Measurements from ENCODE around the gene CD44.

The CD44 gene

GRCh38 chr11:35136311-35136710, 2.7 kb upstream of the CD44 start:
- no peak overlapping the region for H3K4me3 ChIP-seq (ENCODE audit: low read depth in 1 of 5, low read length in 5 of 5)
- no peak overlapping the region for H3K9ac ChIP-seq (ENCODE audit: low read length in 5 of 5)
- H3K9me3 ChIP-seq (ENCODE audit: control insufficient read depth in 5 of 5, low read length in 5 of 5) = no peaks in the 10 kb centered on the region
- H3K4me1 ChIP-seq (ENCODE audit: control insufficient read depth in 5 of 5, insufficient read depth in 5 of 5, low read length in 5 of 5) = peaks cover 6 to 27% (median 20%) of the 10 kb centered on the region in 5 donors
- no peaks in the 10 kb centered on the region for H3K36me3 ChIP-seq (ENCODE audit: control insufficient read depth in 5 of 5, insufficient read depth in 5 of 5, low read length in 5 of 5)
- H3K27ac ChIP-seq (ENCODE audit: low read depth, low read length) = no peak overlapping the region
- peaks cover 0 to 10% (median 0%) of the 10 kb centered on the region in 5 donors for H3K27me3 ChIP-seq (ENCODE audit: control insufficient read depth in 5 of 5, insufficient read depth in 4 of 5, low read length in 5 of 5)

GRCh38 chr11:35138058-35138457, 913 bp upstream of the CD44 start:
- peak overlapping the region; percentile 71 for H3K27ac ChIP-seq (ENCODE audit: low read depth, low read length)

GRCh38 chr11:35138606-35138942, 397 bp upstream of the CD44 start:
- H3K36me3 ChIP-seq (ENCODE audit: control insufficient read depth in 5 of 5, insufficient read depth in 5 of 5, low read length in 5 of 5) = peaks cover 0 to 3% (median 0%) of the 10 kb centered on the region in 5 donors
- H3K27me3 ChIP-seq (ENCODE audit: control insufficient read depth in 5 of 5, insufficient read depth in 4 of 5, low read length in 5 of 5) = peaks cover 0 to 10% (median 0%) of the 10 kb centered on the region in 5 donors
- H3K27ac ChIP-seq (ENCODE audit: low read depth, low read length) = peak overlapping the region; percentile 71
- no peaks in the 10 kb centered on the region for H3K9me3 ChIP-seq (ENCODE audit: control insufficient read depth in 5 of 5, low read length in 5 of 5)
- peak overlapping the region in 4 of 5 donors; percentile 68 to 81 (median 76) for H3K9ac ChIP-seq (ENCODE audit: low read length in 5 of 5)
- H3K4me1 ChIP-seq (ENCODE audit: control insufficient read depth in 5 of 5, insufficient read depth in 5 of 5, low read length in 5 of 5) = peaks cover 6 to 38% (median 22%) of the 10 kb centered on the region in 5 donors
- peak overlapping the region; percentile 31 to 97 (median 78) for H3K4me3 ChIP-seq (ENCODE audit: low read depth in 1 of 5, low read length in 5 of 5)

More at GRCh38 chr11:35138058-35138457, 913 bp upstream of the CD44 start:
- Histone ChIP-seq H3K9me3 (ENCODE audit: control insufficient read depth in 5 of 5, low read length in 5 of 5) (no peaks in the 10 kb centered on the region), H3K4me1 (ENCODE audit: control insufficient read depth in 5 of 5, insufficient read depth in 5 of 5, low read length in 5 of 5) (peaks cover 6 to 33% (median 22%) of the 10 kb centered on the region in 5 donors), H3K4me3 (ENCODE audit: low read depth in 1 of 5, low read length in 5 of 5) (peak overlapping the region in 4 of 5 donors; percentile 31 to 97 (median 80)), H3K9ac (ENCODE audit: low read length in 5 of 5) (peak overlapping the region in 3 of 5 donors; percentile 68 to 81 (median 81)), H3K27me3 (ENCODE audit: control insufficient read depth in 5 of 5, insufficient read depth in 4 of 5, low read length in 5 of 5) (peaks cover 0 to 10% (median 0%) of the 10 kb centered on the region in 5 donors), H3K36me3 (ENCODE audit: control insufficient read depth in 5 of 5, insufficient read depth in 5 of 5, low read length in 5 of 5) (peaks cover 0 to under 1% (median 0%) of the 10 kb centered on the region in 5 donors)

- H3K9me3 ChIP-seq (ENCODE audit: control insufficient read depth in 5 of 5, low read length in 5 of 5) = no peaks in the 10 kb centered on the region
- H3K27ac ChIP-seq (ENCODE audit: low read depth, low read length) = peak overlapping the region; percentile 90
- H3K27me3 ChIP-seq (ENCODE audit: control insufficient read depth in 5 of 5, insufficient read depth in 4 of 5, low read length in 5 of 5) = peaks cover 0 to 10% (median 0%) of the 10 kb centered on the region in 5 donors
- peaks cover 0 to 3% (median 1%) of the 10 kb centered on the region in 5 donors for H3K36me3 ChIP-seq (ENCODE audit: control insufficient read depth in 5 of 5, insufficient read depth in 5 of 5, low read length in 5 of 5)
- H3K4me3 ChIP-seq (ENCODE audit: low read depth in 1 of 5, low read length in 5 of 5) = peak overlapping the region; percentile 77 to 97 (median 79)
- peaks cover 6 to 46% (median 31%) of the 10 kb centered on the region in 5 donors for H3K4me1 ChIP-seq (ENCODE audit: control insufficient read depth in 5 of 5, insufficient read depth in 5 of 5, low read length in 5 of 5)
- peak overlapping the region; percentile 68 to 97 (median 81) for H3K9ac ChIP-seq (ENCODE audit: low read length in 5 of 5)
Observed at GRCh38 chr11:35139722-35140282, 831 bp downstream of the CD44 start.

- Histone ChIP-seq H3K9ac (ENCODE audit: low read length in 5 of 5) (peak overlapping the region; percentile 60 to 81 (median 68)), H3K4me3 (ENCODE audit: low read depth in 1 of 5, low read length in 5 of 5) (peak overlapping the region; percentile 77 to 97 (median 79)), H3K4me1 (ENCODE audit: control insufficient read depth in 5 of 5, insufficient read depth in 5 of 5, low read length in 5 of 5) (peaks cover 2 to 52% (median 41%) of the 10 kb centered on the region in 5 donors)
Observed at GRCh38 chr11:35141071-35141470, 2.1 kb downstream of the CD44 start.

GRCh38 chr11:35141571-35141971, 2.6 kb downstream of the CD44 start:
- H3K27ac ChIP-seq (ENCODE audit: low read depth, low read length) = peak overlapping the region; percentile 90

More at GRCh38 chr11:35141071-35141470, 2.1 kb downstream of the CD44 start:
- H3K9me3 ChIP-seq (ENCODE audit: control insufficient read depth in 5 of 5, low read length in 5 of 5) = no peaks in the 10 kb centered on the region
- H3K27ac ChIP-seq (ENCODE audit: low read depth, low read length) = peak overlapping the region; percentile 90
- H3K27me3 ChIP-seq (ENCODE audit: control insufficient read depth in 5 of 5, insufficient read depth in 4 of 5, low read length in 5 of 5) = peaks cover 0 to 10% (median 0%) of the 10 kb centered on the region in 5 donors
- H3K36me3 ChIP-seq (ENCODE audit: control insufficient read depth in 5 of 5, insufficient read depth in 5 of 5, low read length in 5 of 5) = peaks cover 0 to 7% (median 3%) of the 10 kb centered on the region in 5 donors

GRCh38 chr11:35142481-35143075, 3.6 kb downstream of the CD44 start:
- Histone ChIP-seq H3K27me3 (ENCODE audit: control insufficient read depth in 5 of 5, insufficient read depth in 4 of 5, low read length in 5 of 5) (peaks cover 0 to 10% (median 0%) of the 10 kb centered on the region in 5 donors), H3K9me3 (ENCODE audit: control insufficient read depth in 5 of 5, low read length in 5 of 5) (no peaks in the 10 kb centered on the region), H3K36me3 (ENCODE audit: control insufficient read depth in 5 of 5, insufficient read depth in 5 of 5, low read length in 5 of 5) (peaks cover 0 to 7% (median 3%) of the 10 kb centered on the region in 5 donors), H3K4me3 (ENCODE audit: low read depth in 1 of 5, low read length in 5 of 5) (peak overlapping the region; percentile 30 to 83 (median 52)), H3K27ac (ENCODE audit: low read depth, low read length) (peak overlapping the region; percentile 47), H3K9ac (ENCODE audit: low read length in 5 of 5) (no peak overlapping the region), H3K4me1 (ENCODE audit: control insufficient read depth in 5 of 5, insufficient read depth in 5 of 5, low read length in 5 of 5) (peaks cover 2 to 62% (median 41%) of the 10 kb centered on the region in 5 donors)

More at GRCh38 chr11:35141571-35141971, 2.6 kb downstream of the CD44 start:
- H3K4me1 ChIP-seq (ENCODE audit: control insufficient read depth in 5 of 5, insufficient read depth in 5 of 5, low read length in 5 of 5) = peaks cover 2 to 52% (median 41%) of the 10 kb centered on the region in 5 donors
- peaks cover 0 to 7% (median 3%) of the 10 kb centered on the region in 5 donors for H3K36me3 ChIP-seq (ENCODE audit: control insufficient read depth in 5 of 5, insufficient read depth in 5 of 5, low read length in 5 of 5)
- peaks cover 0 to 10% (median 0%) of the 10 kb centered on the region in 5 donors for H3K27me3 ChIP-seq (ENCODE audit: control insufficient read depth in 5 of 5, insufficient read depth in 4 of 5, low read length in 5 of 5)
- H3K9ac ChIP-seq (ENCODE audit: low read length in 5 of 5) = peak overlapping the region; percentile 60 to 81 (median 68)
- peak overlapping the region; percentile 77 to 97 (median 79) for H3K4me3 ChIP-seq (ENCODE audit: low read depth in 1 of 5, low read length in 5 of 5)
- no peaks in the 10 kb centered on the region for H3K9me3 ChIP-seq (ENCODE audit: control insufficient read depth in 5 of 5, low read length in 5 of 5)

- Histone ChIP-seq H3K9me3 (ENCODE audit: control insufficient read depth in 5 of 5, low read length in 5 of 5) (no peaks in the 10 kb centered on the region), H3K4me3 (ENCODE audit: low read depth in 1 of 5, low read length in 5 of 5) (peak overlapping the region; percentile 17 to 56 (median 42)), H3K4me1 (ENCODE audit: control insufficient read depth in 5 of 5, insufficient read depth in 5 of 5, low read length in 5 of 5) (peaks cover 2 to 58% (median 37%) of the 10 kb centered on the region in 5 donors), H3K27me3 (ENCODE audit: control insufficient read depth in 5 of 5, insufficient read depth in 4 of 5, low read length in 5 of 5) (peaks cover 0 to 9% (median 0%) of the 10 kb centered on the region in 5 donors), H3K36me3 (ENCODE audit: control insufficient read depth in 5 of 5, insufficient read depth in 5 of 5, low read length in 5 of 5) (peaks cover 0 to 10% (median 3%) of the 10 kb centered on the region in 5 donors), H3K9ac (ENCODE audit: low read length in 5 of 5) (no peak overlapping the region), H3K27ac (ENCODE audit: low read depth, low read length) (peak overlapping the region; percentile 47)
Observed at GRCh38 chr11:35143297-35144135, 4.5 kb downstream of the CD44 start.

GRCh38 chr11:35144136-35144741, 5.3 kb downstream of the CD44 start:
- Histone ChIP-seq H3K27me3 (ENCODE audit: control insufficient read depth in 5 of 5, insufficient read depth in 4 of 5, low read length in 5 of 5) (peaks cover 0 to 7% (median 0%) of the 10 kb centered on the region in 5 donors), H3K36me3 (ENCODE audit: control insufficient read depth in 5 of 5, insufficient read depth in 5 of 5, low read length in 5 of 5) (peaks cover 0 to 10% (median 3%) of the 10 kb centered on the region in 5 donors), H3K27ac (ENCODE audit: low read depth, low read length) (peak overlapping the region; percentile 47), H3K4me1 (ENCODE audit: control insufficient read depth in 5 of 5, insufficient read depth in 5 of 5, low read length in 5 of 5) (peaks cover 2 to 51% (median 29%) of the 10 kb centered on the region in 5 donors), H3K9me3 (ENCODE audit: control insufficient read depth in 5 of 5, low read length in 5 of 5) (no peaks in the 10 kb centered on the region), H3K4me3 (ENCODE audit: low read depth in 1 of 5, low read length in 5 of 5) (peak overlapping the region; percentile 17 to 56 (median 42)), H3K9ac (ENCODE audit: low read length in 5 of 5) (no peak overlapping the region)

Data from subcutaneous abdominal adipose tissue (tissue), 5 donors.